GM23338 (cell line): ENCODE data around the gene CMTM5. TPM values are rescaled to one million over a fixed set of nuclear protein-coding genes. Genes with fewer than 3 reads are reported as not detected.

Experiments used
- ATAC-seq: fragments of 200-7000 bp; cut with Tn5 transposase; 3 replicates; pipeline ENCODE4 v1.9.1; 2020
- DNase-seq: peaks from one replicate; pipeline ENCODE4 v3.0.0-alpha.2; 2015; ENCODE audit warnings: low spot score
- H2AFZ ChIP-seq: fragments of 200-600 bp; sonication (generic); 2 replicates; pipeline ENCODE4 v1.8.0; 2016; ENCODE audit warnings: antibody characterized with exemption, mild to moderate bottlenecking, moderate library complexity
- H3F3A ChIP-seq: fragments of 200-600 bp; sonication (generic); replicated peaks from 2 replicates; pipeline ENCODE4 v1.8.0; 2017; ENCODE audit warnings: antibody characterized with exemption, mixed run types, low read depth
- H3K27ac ChIP-seq: fragments of 200-600 bp; sonication (generic); 2 replicates; pipeline ENCODE4 v1.6.1; 2016; ENCODE audit warnings: low read depth
- H3K27me3 ChIP-seq: fragments of 200-600 bp; sonication (generic); 2 replicates; pipeline ENCODE4 v1.8.0; 2016; ENCODE audit warnings: mild to moderate bottlenecking, mixed run types, moderate library complexity; ENCODE audit not compliant: insufficient read depth
- H3K36me3 ChIP-seq: fragments of 200-600 bp; sonication (generic); 2 replicates; pipeline ENCODE4 v1.8.0; 2016; ENCODE audit warnings: mild to moderate bottlenecking; ENCODE audit not compliant: insufficient read depth
- H3K4me1 ChIP-seq: fragments of 200-600 bp; sonication (generic); 2 replicates; pipeline ENCODE4 v1.8.0; 2016; ENCODE audit warnings: mild to moderate bottlenecking, moderate library complexity; ENCODE audit not compliant: insufficient read depth
- H3K4me2 ChIP-seq: fragments of 200-600 bp; sonication (generic); 2 replicates; pipeline ENCODE4 v1.7.1; 2017; ENCODE audit warnings: mixed run types
- H3K4me3 ChIP-seq: fragments of 200-600 bp; sonication (generic); 2 replicates; pipeline ENCODE4 v1.6.1; 2016; ENCODE audit warnings: mixed run types
- H3K79me2 ChIP-seq: fragments of 200-600 bp; sonication (generic); replicated peaks from 2 replicates; pipeline ENCODE4 v1.8.0; 2017; ENCODE audit warnings: mild to moderate bottlenecking; ENCODE audit not compliant: insufficient read depth
- H3K9me2 ChIP-seq: fragments of 200-600 bp; sonication (generic); 2 replicates; pipeline ENCODE4 v1.8.0; 2017; ENCODE audit not compliant: insufficient read depth
- H4K20me1 ChIP-seq: fragments of 200-600 bp; sonication (generic); replicated peaks from 2 replicates; pipeline ENCODE4 v1.8.0; 2017; ENCODE audit warnings: mild to moderate bottlenecking; ENCODE audit not compliant: insufficient read depth
- H3K27ac Mint-ChIP-seq: 2 replicates; pipeline ENCODE4 v1.8.0; 2020; ENCODE audit warnings: inconsistent platforms, mild to moderate bottlenecking, moderate library complexity, mixed read lengths
- H3K27me3 Mint-ChIP-seq: 3 replicates; pipeline ENCODE4 v1.8.0; 2022; ENCODE audit warnings: low read depth, mild to moderate bottlenecking, moderate library complexity, mixed read lengths, inconsistent platforms; ENCODE audit not compliant: insufficient read depth, poor library complexity
- H3K36me3 Mint-ChIP-seq: 3 replicates; pipeline ENCODE4 v1.8.0; 2021; ENCODE audit warnings: low read depth, mild to moderate bottlenecking, inconsistent platforms, moderate library complexity, mixed read lengths
- H3K4me1 Mint-ChIP-seq: 3 replicates; pipeline ENCODE4 v1.8.0; 2020; ENCODE audit warnings: mild to moderate bottlenecking, inconsistent platforms, mixed read lengths
- H3K4me3 Mint-ChIP-seq: 3 replicates; pipeline ENCODE4 v1.8.0; 2021; ENCODE audit warnings: moderate library complexity, mild to moderate bottlenecking, inconsistent platforms, mixed read lengths
- H3K9me3 Mint-ChIP-seq: 3 replicates; pipeline ENCODE4 v1.8.0; 2020; ENCODE audit warnings: moderate library complexity, mild to moderate bottlenecking, inconsistent platforms, mixed read lengths
- EZH2 ChIP-seq: fragments of 200-600 bp; sonication (generic); IDR thresholded peaks from one replicate; pipeline ENCODE4 v1.8.0; 2017; ENCODE audit warnings: antibody characterized with exemption, mild to moderate bottlenecking, low read depth; ENCODE audit not compliant: unreplicated experiment
- EZH2phosphoT487 ChIP-seq: fragments of 200-600 bp; sonication (generic); IDR thresholded peaks from one replicate; pipeline ENCODE4 v1.8.1; 2018; ENCODE audit warnings: antibody characterized with exemption; ENCODE audit not compliant: unreplicated experiment
- JUNB ChIP-seq: IDR thresholded peaks from one replicate; pipeline ENCODE4 v1.6.1; 2016; ENCODE audit warnings: antibody characterized with exemption; ENCODE audit not compliant: unreplicated experiment
- NANOG ChIP-seq: IDR thresholded peaks from 2 replicates; pipeline ENCODE4 v1.6.1; 2016; ENCODE audit warnings: antibody characterized with exemption, borderline replicate concordance
- STAT1 ChIP-seq: IDR thresholded peaks from one replicate; pipeline ENCODE4 v1.6.1; 2016; ENCODE audit warnings: antibody characterized with exemption; ENCODE audit not compliant: unreplicated experiment
- ZNF114 ChIP-seq: fragments of 250-450 bp; sonication (Bioruptor Pico); IDR thresholded peaks from 2 replicates; pipeline ENCODE4 v1.5.0; 2020; ENCODE audit warnings: mild to moderate bottlenecking, moderate library complexity
- ZNF331 ChIP-seq: fragments of 250-450 bp; sonication (Bioruptor Pico); IDR thresholded peaks from 2 replicates; pipeline ENCODE4 v1.5.0; 2020; ENCODE audit warnings: low read depth, mild to moderate bottlenecking, moderate library complexity
- polyA plus RNA-seq: library from polyadenylated mRNA; unstranded; fragments of >200 nt; fragmentation: Nextera tagmentation; extraction: Ambion mirVana; gene quantifications from 2 replicates; pipeline ENCODE4 v1.2.1, GENCODE V29; 2016
- total RNA-seq: library from RNA; depleted of rRNA; stranded (reverse); fragments of >200 nt; shearing (Covaris generic); gene quantifications from 2 replicates; pipeline ENCODE4 v1.2.3, GENCODE V29; 2014
- TF ChIP-seq, protein P1 (sequence below): IDR thresholded peaks from one replicate; pipeline ENCODE4 v1.6.1; 2018; ENCODE audit warnings: antibody characterized with exemption; ENCODE audit not compliant: unreplicated experiment
- TF ChIP-seq, protein P2 (sequence below), 2 experiments: fragments of 200-600 bp in 1 of 2; sonication (generic) in 1 of 2; conservative IDR thresholded peaks; 2 replicates each; pipeline versions ENCODE4 v1.5.1 to v1.6.1; 2016 to 2017; ENCODE audit warnings: antibody characterized with exemption in 2 of 2, low read depth in 2 of 2, mild to moderate bottlenecking in 2 of 2, moderate library complexity in 1 of 2

The CMTM5 gene
- total and polyA plus RNA-seq, 2 experiments from 2014 or later, result 0.24 TPM; not detected in 1

DNA sequence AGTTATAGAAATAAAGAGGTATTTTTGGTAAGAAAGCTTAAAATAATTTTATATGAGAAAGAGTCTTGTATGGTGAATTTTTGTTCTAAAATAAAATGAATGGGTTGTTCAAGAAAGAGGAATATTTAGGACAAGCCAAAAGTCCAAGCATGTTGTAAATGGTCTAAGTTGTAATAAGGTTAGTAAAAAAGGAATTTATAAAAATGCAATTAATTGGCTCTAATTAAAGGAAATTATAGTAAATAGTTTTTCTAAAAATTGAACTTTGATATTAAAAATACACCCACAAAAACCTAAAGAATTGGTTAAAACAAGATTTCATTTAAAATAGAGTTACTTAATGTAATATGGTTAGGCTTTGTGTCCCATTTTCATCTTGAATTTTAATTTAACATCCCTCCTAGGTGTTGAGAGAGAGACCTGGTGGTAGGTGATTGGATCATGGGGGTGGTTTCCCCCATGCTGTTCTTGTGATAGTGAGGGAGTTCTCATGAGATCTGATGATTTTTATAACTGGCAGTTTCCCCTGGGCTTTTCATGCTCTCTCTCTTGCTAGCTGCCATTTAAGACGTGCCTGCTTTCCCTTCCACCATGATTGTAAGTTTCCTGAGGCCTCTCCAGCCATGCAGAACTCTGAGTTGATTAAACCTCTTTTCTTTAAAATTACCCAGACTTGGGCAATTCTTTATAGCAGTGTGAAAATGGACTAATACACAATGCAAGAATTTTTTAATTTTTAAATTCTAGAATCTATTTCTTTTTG lies 37.2 kb upstream of the CMTM5 start (continued):
- TF ChIP-seq, protein P1, sequence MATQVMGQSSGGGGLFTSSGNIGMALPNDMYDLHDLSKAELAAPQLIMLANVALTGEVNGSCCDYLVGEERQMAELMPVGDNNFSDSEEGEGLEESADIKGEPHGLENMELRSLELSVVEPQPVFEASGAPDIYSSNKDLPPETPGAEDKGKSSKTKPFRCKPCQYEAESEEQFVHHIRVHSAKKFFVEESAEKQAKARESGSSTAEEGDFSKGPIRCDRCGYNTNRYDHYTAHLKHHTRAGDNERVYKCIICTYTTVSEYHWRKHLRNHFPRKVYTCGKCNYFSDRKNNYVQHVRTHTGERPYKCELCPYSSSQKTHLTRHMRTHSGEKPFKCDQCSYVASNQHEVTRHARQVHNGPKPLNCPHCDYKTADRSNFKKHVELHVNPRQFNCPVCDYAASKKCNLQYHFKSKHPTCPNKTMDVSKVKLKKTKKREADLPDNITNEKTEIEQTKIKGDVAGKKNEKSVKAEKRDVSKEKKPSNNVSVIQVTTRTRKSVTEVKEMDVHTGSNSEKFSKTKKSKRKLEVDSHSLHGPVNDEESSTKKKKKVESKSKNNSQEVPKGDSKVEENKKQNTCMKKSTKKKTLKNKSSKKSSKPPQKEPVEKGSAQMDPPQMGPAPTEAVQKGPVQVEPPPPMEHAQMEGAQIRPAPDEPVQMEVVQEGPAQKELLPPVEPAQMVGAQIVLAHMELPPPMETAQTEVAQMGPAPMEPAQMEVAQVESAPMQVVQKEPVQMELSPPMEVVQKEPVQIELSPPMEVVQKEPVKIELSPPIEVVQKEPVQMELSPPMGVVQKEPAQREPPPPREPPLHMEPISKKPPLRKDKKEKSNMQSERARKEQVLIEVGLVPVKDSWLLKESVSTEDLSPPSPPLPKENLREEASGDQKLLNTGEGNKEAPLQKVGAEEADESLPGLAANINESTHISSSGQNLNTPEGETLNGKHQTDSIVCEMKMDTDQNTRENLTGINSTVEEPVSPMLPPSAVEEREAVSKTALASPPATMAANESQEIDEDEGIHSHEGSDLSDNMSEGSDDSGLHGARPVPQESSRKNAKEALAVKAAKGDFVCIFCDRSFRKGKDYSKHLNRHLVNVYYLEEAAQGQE, result no peak
- TF ChIP-seq, protein P2, sequence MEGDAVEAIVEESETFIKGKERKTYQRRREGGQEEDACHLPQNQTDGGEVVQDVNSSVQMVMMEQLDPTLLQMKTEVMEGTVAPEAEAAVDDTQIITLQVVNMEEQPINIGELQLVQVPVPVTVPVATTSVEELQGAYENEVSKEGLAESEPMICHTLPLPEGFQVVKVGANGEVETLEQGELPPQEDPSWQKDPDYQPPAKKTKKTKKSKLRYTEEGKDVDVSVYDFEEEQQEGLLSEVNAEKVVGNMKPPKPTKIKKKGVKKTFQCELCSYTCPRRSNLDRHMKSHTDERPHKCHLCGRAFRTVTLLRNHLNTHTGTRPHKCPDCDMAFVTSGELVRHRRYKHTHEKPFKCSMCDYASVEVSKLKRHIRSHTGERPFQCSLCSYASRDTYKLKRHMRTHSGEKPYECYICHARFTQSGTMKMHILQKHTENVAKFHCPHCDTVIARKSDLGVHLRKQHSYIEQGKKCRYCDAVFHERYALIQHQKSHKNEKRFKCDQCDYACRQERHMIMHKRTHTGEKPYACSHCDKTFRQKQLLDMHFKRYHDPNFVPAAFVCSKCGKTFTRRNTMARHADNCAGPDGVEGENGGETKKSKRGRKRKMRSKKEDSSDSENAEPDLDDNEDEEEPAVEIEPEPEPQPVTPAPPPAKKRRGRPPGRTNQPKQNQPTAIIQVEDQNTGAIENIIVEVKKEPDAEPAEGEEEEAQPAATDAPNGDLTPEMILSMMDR (conservative IDR thresholded peaks at IDR 0.05; ENCODE audit: low read depth in 2 of 2), result no peak
- TF ChIP-seq ZNF114 (CRISPR knock-in tag), result no peak
- no peak for TF ChIP-seq JUNB
- TF ChIP-seq EZH2, result no peak
- TF ChIP-seq EZH2phosphoT487, result no peak
- TF ChIP-seq NANOG, result no peak
- TF ChIP-seq STAT1, result no peak
- no peak for TF ChIP-seq ZNF331 (CRISPR knock-in tag)

DNA sequence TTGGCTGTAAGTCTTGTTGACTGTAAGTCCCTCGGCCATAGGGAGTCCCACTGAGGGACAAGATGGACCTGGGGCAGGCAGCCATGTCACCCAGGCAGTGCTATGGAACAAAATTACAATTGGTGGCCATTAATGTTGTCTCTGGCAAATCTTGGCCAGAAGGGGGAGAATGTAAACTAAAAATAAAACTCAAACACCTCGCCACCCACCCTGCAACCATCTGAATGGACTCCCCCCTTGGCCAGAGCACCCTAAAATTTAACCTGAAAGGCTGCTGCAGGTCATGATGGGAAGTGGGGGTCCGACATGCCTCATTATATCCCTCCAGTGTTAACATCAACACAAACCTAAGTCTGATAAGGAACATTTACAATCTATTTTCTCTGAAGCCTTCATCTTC lies 32.4 kb upstream of the CMTM5 start:
- Histone ChIP-seq H3F3A (peaks cover 6% of the 10 kb centered on the region; the same call in 1 of the 2 replicates), H3K4me3 (no peak overlapping the region), H2AFZ (no peak overlapping the region), H3K79me2 (no peaks in the 10 kb centered on the region), H3K36me3 (no peaks in the 10 kb centered on the region), H3K4me2 (no peak overlapping the region), H3K4me1 (peaks cover 10% of the 10 kb centered on the region), H4K20me1 (no peaks in the 10 kb centered on the region), H3K9me2 (no peaks in the 10 kb centered on the region), H3K27ac (no peak overlapping the region), H3K27me3 (no peaks in the 10 kb centered on the region)
- Mint-ChIP-seq H3K36me3 (peaks cover 9% of the 10 kb centered on the region), H3K4me1 (peaks cover 12% of the 10 kb centered on the region), H3K27ac (no peak overlapping the region), H3K4me3 (no peak overlapping the region), H3K9me3 (peaks cover 24% of the 10 kb centered on the region), H3K27me3 (peaks cover 4% of the 10 kb centered on the region)
- DNase-seq, result no peak
- ATAC-seq, result no peak
- TF ChIP-seq JUNB, result no peak
- TF ChIP-seq, protein P1, result no peak
